Hindlimb muscle (tissue), 1 donor: ENCODE data around the gene C9. TPM values are rescaled to one million over a fixed set of nuclear protein-coding genes. Genes with fewer than 3 reads are reported as not detected.
"Not testable (repeated sequence)": the region's sequence is repeated elsewhere in the genome, so short reads cannot be mapped to it uniquely, and the experiment has no call there.

Experiments
- DNase-seq: peaks from one replicate; pipeline ENCODE4 v3.0.0-alpha.2; 2013
- polyA plus RNA-seq: library from polyadenylated mRNA; unstranded; fragments of 120-200 nt; gene quantifications from one replicate; pipeline ENCODE4 v1.2.1, GENCODE V29; 2013; ENCODE audit not compliant: insufficient read length

The C9 gene
- polyA plus RNA-seq, 1 donor: 0.34 TPM

GRCh38 chr5:39256477-39257235, 107.6 kb downstream of the C9 start:
- no peak for DNase-seq

- no peak for DNase-seq
Observed at GRCh38 chr5:39255406-39255805, 108.9 kb downstream of the C9 start.

GRCh38 chr5:39254671-39255070, 109.6 kb downstream of the C9 start:
- DNase-seq: no peak

GRCh38 chr5:39253196-39253595, 111.1 kb downstream of the C9 start:
- no peak for DNase-seq

- no peak for DNase-seq
Observed at GRCh38 chr5:39249564-39250274, 114.6 kb downstream of the C9 start.

- no peak for DNase-seq
Observed at GRCh38 chr5:39249069-39249468, 115.2 kb downstream of the C9 start.

GRCh38 chr5:39240750-39241149, 123.5 kb downstream of the C9 start:
- DNase-seq: no peak

- DNase-seq: no peak
Observed at GRCh38 chr5:39238366-39239105, 125.8 kb downstream of the C9 start.

GRCh38 chr5:39236718-39237117, 127.6 kb downstream of the C9 start:
- DNase-seq: no peak

GRCh38 chr5:39235648-39236047, 128.6 kb downstream of the C9 start:
- DNase-seq: no peak

- not testable (repeated sequence) for DNase-seq
Observed at GRCh38 chr5:39234494-39234893, 129.8 kb downstream of the C9 start.

Other genes starting within 250 kb of the C9 start
- 3.8 TPM for gene FYB1, start 144.9 kb downstream of the C9 start, polyA plus RNA-seq
- 110 TPM for gene DAB2, start 60.5 kb upstream of the C9 start, polyA plus RNA-seq